ENCODE data around the gene FGR. TPM values are rescaled to one million over a fixed set of nuclear protein-coding genes. Genes with fewer than 3 reads are reported as not detected.
A peak's percentile ranks its signal among the peaks of the same experiment; 100 is the strongest.
"Not testable (repeated sequence)": the region's sequence is repeated elsewhere in the genome, so short reads cannot be mapped to it uniquely, and the experiment has no call there.

FGR gene
- total RNA-seq, 1 donor = 0.36 TPM

- Histone ChIP-seq H3K9me3 (ENCODE audit: low read depth, low read length) (no peaks in the 10 kb centered on the region), H3K79me2 (ENCODE audit: insufficient read depth, low read length) (no peaks in the 10 kb centered on the region), H4K20me1 (ENCODE audit: insufficient read depth, low read length) (no peaks in the 10 kb centered on the region), H2AFZ (ENCODE audit: low read length) (no peak overlapping the region), H3K27me3 (ENCODE audit: insufficient read depth, low read length) (no peaks in the 10 kb centered on the region), H3K4me2 (ENCODE audit: insufficient read depth, low read length) (no peak overlapping the region), H3K4me1 (ENCODE audit: insufficient read depth, low read length) (peaks cover 4% of the 10 kb centered on the region), H3K4me3 (ENCODE audit: insufficient read depth, low read length) (no peak overlapping the region), H3K27ac (ENCODE audit: low read depth, low read length) (no peak overlapping the region), H3K36me3 (ENCODE audit: insufficient read depth, low read length) (no peaks in the 10 kb centered on the region)
- no peak for TF ChIP-seq CTCF (IDR thresholded peaks at IDR 0.05; ENCODE audit: extremely low read depth, low read depth, low read length)
- DNase-seq (ENCODE audit: insufficient read length, low spot score, missing footprints) = peak; percentile 18
Observed at GRCh38 chr1:27622828-27623227, 12.2 kb downstream of the FGR start.

- Histone ChIP-seq H3K27me3 (ENCODE audit: insufficient read depth, low read length) (no peaks in the 10 kb centered on the region), H4K20me1 (ENCODE audit: insufficient read depth, low read length) (no peaks in the 10 kb centered on the region), H3K27ac (ENCODE audit: low read depth, low read length) (no peak overlapping the region), H3K4me3 (ENCODE audit: insufficient read depth, low read length) (no peak overlapping the region), H2AFZ (ENCODE audit: low read length) (no peak overlapping the region), H3K36me3 (ENCODE audit: insufficient read depth, low read length) (no peaks in the 10 kb centered on the region), H3K4me2 (ENCODE audit: insufficient read depth, low read length) (no peak overlapping the region), H3K9me3 (ENCODE audit: low read depth, low read length) (no peaks in the 10 kb centered on the region), H3K79me2 (ENCODE audit: insufficient read depth, low read length) (no peaks in the 10 kb centered on the region), H3K4me1 (ENCODE audit: insufficient read depth, low read length) (peaks cover 4% of the 10 kb centered on the region)
- peak; percentile 77 for DNase-seq (ENCODE audit: insufficient read length, low spot score, missing footprints)
- TF ChIP-seq CTCF (IDR thresholded peaks at IDR 0.05; ENCODE audit: extremely low read depth, low read depth, low read length) = no peak
Observed at GRCh38 chr1:27621051-27621920, 13.7 kb downstream of the FGR start.

DNA sequence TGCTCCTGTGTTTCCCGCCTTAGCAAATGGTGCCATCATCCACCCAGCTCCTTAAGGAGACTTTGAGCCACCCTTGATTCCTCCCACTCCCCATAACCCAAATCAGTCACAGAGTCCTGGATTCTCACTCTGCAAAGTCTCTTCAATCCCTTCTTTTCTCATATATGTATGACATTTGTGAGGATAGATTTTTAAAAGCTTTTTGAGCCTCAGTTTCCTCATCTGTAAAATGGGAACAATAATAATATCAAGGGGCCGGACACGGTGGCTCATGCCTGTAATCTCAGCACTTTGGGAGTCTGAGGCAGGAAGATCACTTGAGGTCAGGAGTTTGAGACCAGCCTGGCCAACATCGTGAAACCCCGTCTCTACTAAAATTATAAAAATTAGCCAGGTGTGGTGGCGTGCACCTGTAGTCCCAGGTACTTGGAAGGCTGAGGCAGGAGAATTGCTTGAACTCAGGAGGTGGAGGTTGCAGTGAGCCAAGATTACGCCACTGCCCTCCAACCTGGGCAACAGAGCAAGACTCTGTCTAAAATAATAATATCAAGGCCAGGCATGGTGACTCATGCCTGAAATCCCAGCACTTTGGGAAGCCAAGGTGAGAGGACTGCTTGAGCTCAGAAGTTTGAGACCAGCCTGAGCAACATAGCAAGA is 15.1 kb downstream of the FGR start:
- H4K20me1 ChIP-seq (ENCODE audit: insufficient read depth, low read length); H3K27me3 ChIP-seq (ENCODE audit: insufficient read depth, low read length); H3K36me3 ChIP-seq (ENCODE audit: insufficient read depth, low read length); H3K79me2 ChIP-seq (ENCODE audit: insufficient read depth, low read length); H3K4me1 ChIP-seq (ENCODE audit: insufficient read depth, low read length); H3K4me2 ChIP-seq (ENCODE audit: insufficient read depth, low read length); H3K4me3 ChIP-seq (ENCODE audit: insufficient read depth, low read length); H3K27ac ChIP-seq (ENCODE audit: low read depth, low read length); H3K9me3 ChIP-seq (ENCODE audit: low read depth, low read length); H2AFZ ChIP-seq (ENCODE audit: low read length): not testable (repeated sequence)
- peak; percentile 29 for DNase-seq (ENCODE audit: insufficient read length, low spot score, missing footprints)

DNA sequence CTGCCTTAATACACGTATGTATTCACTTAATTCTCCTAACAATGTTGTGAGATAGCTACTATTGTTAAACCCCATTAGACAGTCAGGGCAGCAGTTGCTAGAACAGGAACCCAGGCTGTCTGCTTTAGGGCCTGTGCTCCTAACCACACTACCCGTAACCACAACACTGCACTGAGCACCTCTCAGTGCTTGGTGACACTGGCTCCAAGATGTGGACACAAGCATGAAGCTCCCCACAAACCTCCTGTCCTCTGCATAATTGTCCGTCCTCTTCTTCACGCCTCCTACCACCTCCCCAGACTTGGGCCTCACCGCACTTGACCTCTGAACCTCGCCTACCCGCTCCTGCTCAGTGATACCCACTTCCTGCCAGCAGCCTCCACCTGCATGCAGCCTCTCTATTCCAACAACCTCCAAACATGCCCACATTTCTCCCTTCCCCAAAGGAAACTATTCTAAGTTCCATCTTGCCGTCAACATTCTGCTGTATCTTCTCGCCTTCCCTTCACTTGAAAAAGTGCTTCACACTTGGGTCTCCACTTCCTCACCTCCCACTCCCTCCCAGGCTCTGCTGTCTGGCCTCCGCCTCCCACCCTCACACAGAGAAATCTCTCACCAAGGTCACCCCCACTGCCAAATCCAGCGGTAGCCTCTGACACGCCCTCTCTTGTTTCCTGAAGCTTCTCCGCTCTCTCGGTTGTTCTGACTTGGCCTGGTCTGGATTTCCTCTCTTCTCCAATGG is 16.5 kb downstream of the FGR start:
- no peak for TF ChIP-seq CTCF (IDR thresholded peaks at IDR 0.05; ENCODE audit: extremely low read depth, low read depth, low read length)
- Histone ChIP-seq H2AFZ (ENCODE audit: low read length) (no peak overlapping the region), H3K36me3 (ENCODE audit: insufficient read depth, low read length) (no peaks in the 10 kb centered on the region), H4K20me1 (ENCODE audit: insufficient read depth, low read length) (no peaks in the 10 kb centered on the region), H3K27me3 (ENCODE audit: insufficient read depth, low read length) (no peaks in the 10 kb centered on the region), H3K4me1 (ENCODE audit: insufficient read depth, low read length) (peaks cover 4% of the 10 kb centered on the region), H3K9me3 (ENCODE audit: low read depth, low read length) (no peaks in the 10 kb centered on the region), H3K4me2 (ENCODE audit: insufficient read depth, low read length) (no peak overlapping the region), H3K79me2 (ENCODE audit: insufficient read depth, low read length) (no peaks in the 10 kb centered on the region), H3K4me3 (ENCODE audit: insufficient read depth, low read length) (no peak overlapping the region), H3K27ac (ENCODE audit: low read depth, low read length) (no peak overlapping the region)
- DNase-seq (ENCODE audit: insufficient read length, low spot score, missing footprints) = peak; percentile 86

Measured in osteoblast (primary cell).